Activated CD4-positive, alpha-beta T cell treated with anti-CD3 and anti-CD28 coated beads, Interleukin-2, amount 50 U/mL, for 4 hours (primary cell): ENCODE measurements around the gene TRIM66.
"Not testable (repeated sequence)": the region's sequence is repeated elsewhere in the genome, so short reads cannot be mapped to it uniquely, and the experiment has no call there.

Experiments used
- DNase-seq, 2 experiments: peaks; one replicate each; pipeline ENCODE4 v3.0.0-alpha.2; 2020

Gene TRIM66

GRCh38 chr11:8690374-8691342 lies 8.2 kb upstream of the TRIM66 start:
- no peak for DNase-seq

GRCh38 chr11:8689726-8690255 lies 7.3 kb upstream of the TRIM66 start:
- DNase-seq, result no peak

- peak; percentile 53 to 54 for DNase-seq
Measured at GRCh38 chr11:8688414-8689362, 6.2 kb upstream of the TRIM66 start.

- no peak for DNase-seq
Measured at GRCh38 chr11:8686325-8686724, 3.9 kb upstream of the TRIM66 start.

GRCh38 chr11:8685820-8686219 lies 3.4 kb upstream of the TRIM66 start:
- DNase-seq, result no peak

- DNase-seq, result no peak
Measured at GRCh38 chr11:8685306-8685705, 2.8 kb upstream of the TRIM66 start.

GRCh38 chr11:8684600-8685290 lies 2.3 kb upstream of the TRIM66 start:
- DNase-seq, result no peak

- peak; percentile 22 to 28 for DNase-seq
Measured at GRCh38 chr11:8683115-8683807, 796 bp upstream of the TRIM66 start.

- no peak for DNase-seq
Measured at GRCh38 chr11:8681837-8682302, 595 bp downstream of the TRIM66 start.

GRCh38 chr11:8679006-8679405 lies 3.5 kb downstream of the TRIM66 start:
- DNase-seq, result no peak

- no peak for DNase-seq
Measured at GRCh38 chr11:8676458-8676857, 6.0 kb downstream of the TRIM66 start.

- no peak for DNase-seq
Measured at GRCh38 chr11:8674859-8675258, 7.6 kb downstream of the TRIM66 start.

GRCh38 chr11:8672346-8672745 lies 10.1 kb downstream of the TRIM66 start:
- DNase-seq, result no peak

GRCh38 chr11:8671651-8672062 lies 10.8 kb downstream of the TRIM66 start:
- DNase-seq, result no peak

GRCh38 chr11:8671193-8671612 lies 11.3 kb downstream of the TRIM66 start:
- DNase-seq, result no peak

- not testable (repeated sequence) for DNase-seq
Measured at GRCh38 chr11:8670081-8670480, 12.4 kb downstream of the TRIM66 start.

- no peak for DNase-seq
Measured at GRCh38 chr11:8665222-8665621, 17.2 kb downstream of the TRIM66 start.

GRCh38 chr11:8661001-8661795 lies 21.3 kb downstream of the TRIM66 start:
- no peak for DNase-seq

GRCh38 chr11:8658321-8659057 lies 24.0 kb downstream of the TRIM66 start:
- DNase-seq, result no peak

GRCh38 chr11:8656291-8656690 lies 26.2 kb downstream of the TRIM66 start:
- no peak for DNase-seq
